HUDEP-2 (cell line): ENCODE measurements around the gene NRXN2.

Experiments used
- DNase-seq, 76 experiments: peaks; one replicate each; lab custom pipeline; 2025; ENCODE audit not compliant: unreplicated experiment in 76 of 76; lab: John Stamatoyannopoulos, UW

Gene NRXN2

DNA sequence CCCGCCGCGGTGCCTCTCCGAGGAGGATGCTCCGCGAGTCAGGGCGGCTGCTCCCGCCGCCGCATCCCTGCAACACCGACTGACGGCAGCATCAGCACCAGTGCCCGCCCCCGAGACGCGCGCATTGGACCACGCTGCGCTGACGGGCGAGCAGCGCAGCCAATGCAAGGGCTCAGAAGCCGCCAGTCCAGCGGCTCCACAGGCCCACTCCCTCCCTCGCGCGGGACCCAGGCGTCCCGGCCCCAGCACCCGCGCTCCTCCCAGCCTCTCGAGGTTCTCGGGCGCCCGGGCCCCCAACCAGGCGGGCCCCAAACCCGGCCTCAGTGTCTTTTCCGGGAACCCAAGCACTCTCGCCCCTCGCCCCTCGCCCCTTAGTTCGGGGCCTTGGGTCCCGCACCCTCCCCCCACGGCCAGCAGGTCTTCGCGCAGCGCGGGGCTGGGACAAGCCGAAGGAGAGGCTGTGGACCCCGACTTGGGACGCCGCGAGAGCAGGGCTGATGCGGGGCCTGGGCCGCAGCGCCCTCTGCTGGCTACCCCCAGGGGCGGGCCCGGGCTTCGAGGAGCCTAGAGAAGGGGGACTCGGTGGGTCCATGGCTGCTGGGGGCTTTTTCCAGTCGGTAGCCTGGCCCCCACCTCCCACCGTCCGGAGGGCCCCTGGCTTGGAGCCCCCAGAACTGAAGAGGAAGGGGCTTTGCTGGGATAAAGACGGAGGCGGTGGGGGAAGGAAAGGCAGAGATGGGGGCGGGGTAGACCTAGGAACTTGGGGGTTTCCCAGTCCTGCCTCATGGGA is at the start of gene NRXN2:
TSS of gene NRXN2 (minus strand) at position 81 of the 790 bp plus-strand sequence. CDS start 9,498 bp downstream, outside the sequence.
- peak in 57 of 76 experiments; percentile 8 to 67 (median 42) for DNase-seq

DNA sequence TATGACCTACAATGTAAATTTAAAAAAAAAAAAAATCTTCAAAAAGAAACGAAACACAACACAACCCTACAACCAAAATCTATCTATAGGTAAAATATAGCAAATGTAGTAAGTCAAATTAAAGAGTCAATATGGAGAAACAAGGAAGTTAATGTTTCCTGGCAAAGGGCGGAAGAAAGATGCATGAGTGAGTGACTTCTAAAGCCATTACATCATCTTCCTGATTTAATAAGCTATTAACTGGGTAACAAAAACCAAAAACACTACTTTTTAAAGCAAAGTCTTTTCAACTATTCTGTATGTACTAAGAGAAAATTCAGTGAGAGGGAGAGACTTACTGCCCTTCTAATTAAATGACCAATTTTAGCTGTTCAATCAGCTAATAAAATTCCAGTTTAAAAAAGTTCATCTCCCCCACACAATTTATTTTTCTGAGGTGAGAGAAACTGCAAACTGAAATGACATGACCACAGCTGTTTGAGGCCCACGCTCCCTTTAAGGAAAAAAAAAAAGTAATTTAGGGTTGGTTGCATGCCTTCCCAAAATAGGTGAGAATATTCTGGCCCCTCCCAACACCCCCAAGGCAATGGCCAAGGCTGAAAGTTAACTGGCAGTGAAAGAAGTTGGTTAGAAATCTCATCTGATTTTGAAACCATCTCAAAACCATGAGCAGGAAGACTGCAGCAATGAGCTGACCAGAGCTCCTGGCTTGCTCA is 49.5 kb upstream of the NRXN2 start:
- no peak for DNase-seq

DNA sequence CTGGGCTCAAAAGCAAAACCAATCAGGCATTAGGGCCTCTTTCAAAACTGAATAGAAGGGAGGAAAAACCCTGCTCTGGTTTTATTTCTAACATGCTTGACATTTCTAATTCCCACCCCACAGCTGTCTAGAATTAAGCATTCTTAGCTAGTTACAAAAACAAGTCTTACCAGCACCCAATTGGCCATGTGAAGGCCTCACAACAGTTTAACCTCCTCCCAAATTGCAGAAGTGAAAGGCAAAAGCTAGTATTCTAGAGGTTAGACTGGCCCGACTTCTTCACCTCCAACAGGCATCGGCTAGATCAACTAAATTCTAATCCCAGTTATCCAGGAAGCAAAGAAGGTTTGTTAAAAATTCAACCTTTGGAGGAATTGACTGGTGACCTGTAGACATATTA is 48.9 kb upstream of the NRXN2 start:
- no peak for DNase-seq

DNA sequence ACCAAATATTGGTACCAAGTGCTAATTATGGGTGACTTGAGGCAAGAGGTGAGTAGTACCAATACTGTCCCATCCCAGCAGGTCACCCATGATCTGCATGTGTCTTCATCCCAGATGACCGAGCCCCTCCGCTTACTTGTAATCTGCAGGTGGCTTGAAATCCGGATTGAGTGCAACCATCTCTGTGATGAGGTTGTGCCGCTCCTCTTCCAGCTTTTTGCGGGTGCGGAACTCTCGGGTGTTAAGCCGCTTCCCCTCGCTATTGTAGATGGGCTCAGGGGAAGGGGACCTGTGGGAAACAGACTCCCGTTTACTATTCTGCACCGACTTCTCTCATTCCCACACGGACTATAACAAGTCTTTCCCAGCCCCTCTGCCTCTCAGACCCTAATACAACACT is 47.1 kb upstream of the NRXN2 start:
- DNase-seq, result no peak

DNA sequence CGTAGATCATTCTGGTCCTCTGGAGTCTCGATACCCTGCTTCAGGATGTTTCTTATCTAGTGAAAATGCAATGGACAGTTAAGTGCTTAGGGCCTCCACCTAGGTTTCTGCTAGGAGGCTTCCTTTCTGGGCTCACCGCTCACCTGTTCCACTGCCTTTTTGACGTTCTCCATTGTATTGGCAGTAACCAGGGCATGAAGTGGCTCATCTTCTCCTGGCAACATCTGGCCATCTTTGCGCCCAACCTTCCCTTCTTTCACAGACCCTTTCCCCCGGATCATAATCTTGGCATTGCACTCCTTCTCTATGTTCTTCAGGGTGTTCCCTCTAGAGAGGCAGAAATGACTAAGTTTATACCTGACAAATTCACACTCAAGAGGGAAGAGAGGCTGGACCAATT is 46.3 kb upstream of the NRXN2 start:
- DNase-seq, result no peak

DNA sequence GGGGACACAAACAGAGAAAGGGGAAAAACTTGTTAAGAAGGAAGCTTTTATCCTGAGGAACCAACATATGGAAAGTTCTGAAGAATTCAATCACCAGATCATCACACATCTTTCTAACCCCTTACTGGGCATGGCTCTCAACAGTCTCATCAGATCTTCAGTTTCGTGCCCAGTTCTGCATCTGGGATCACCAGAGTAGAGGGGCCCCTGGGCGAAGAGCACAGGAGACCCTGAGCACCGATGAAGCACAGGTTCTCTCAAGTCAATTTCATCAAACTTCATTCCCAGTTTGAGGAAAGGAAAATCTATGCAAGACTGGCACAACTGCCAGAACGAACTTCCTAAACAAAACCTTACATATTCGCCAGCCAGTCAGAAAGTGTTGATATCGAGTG is 45.3 kb upstream of the NRXN2 start:
- no peak for DNase-seq

DNA sequence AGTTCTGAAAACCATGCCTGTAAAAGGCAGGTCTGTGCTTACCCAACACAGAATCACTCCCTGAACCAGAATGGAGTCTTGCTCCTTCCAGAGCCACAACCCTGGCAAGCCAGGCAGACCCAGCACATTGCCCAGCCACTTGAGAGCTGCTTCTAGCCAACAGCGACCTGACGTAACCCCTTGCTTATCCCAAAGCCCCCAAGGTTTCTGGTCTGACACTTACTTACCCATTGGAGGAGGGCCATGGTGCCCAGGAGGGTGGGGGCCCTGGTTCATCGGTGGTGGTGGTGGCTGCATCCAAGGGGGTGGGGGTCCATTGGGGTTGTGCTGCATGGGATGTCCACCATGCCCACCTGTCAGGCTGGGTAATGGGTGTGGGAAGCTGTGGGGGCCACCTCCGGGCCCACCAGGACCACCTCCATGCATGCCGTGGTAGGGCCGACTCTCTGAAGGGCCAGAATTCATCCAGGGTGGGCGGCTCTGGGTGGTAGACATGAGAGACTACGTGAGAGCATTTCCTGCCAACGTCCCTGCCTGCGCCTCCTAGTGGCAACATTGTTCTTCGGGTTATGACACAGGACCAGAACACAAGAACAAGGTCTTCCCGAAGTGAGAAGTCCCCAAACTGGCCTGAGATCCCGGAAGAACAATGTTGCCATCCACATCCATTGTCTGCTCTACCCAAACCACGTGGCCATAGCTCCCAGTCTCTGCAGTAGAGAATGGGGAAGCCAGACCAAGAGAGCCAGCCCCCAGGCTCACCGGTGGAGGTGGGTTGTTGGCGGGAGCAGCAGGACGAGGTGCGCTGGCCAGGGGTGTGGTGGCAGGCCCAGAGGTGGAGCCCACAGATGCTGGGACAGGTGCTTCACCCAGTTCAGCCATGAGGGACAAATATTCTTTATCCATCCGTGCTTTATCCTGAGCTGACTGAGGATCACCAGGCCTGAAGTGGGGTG is 44.6 kb upstream of the NRXN2 start:
- peak in 54 of 76 experiments; percentile 8 to 73 (median 48) for DNase-seq

DNA sequence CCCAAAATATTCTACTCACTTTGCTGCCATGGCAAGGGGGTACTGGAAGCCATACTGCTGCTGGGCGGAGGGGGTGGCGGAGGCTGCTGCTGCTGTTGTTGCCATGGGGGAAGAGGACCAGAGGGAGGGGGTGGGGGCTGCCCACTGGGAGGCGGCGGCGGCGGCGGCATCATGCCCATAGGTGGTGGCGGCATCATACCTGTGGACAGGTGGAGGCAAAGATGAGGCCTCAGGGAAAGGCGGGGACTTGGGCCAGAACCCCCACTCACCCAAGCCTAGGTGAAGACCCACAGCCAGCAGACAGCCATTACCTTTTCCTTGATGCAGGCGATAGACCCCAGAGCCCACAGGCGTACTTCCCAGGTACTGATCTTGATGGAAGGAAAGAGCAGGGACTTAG is 43.9 kb upstream of the NRXN2 start:
- no peak for DNase-seq

DNA sequence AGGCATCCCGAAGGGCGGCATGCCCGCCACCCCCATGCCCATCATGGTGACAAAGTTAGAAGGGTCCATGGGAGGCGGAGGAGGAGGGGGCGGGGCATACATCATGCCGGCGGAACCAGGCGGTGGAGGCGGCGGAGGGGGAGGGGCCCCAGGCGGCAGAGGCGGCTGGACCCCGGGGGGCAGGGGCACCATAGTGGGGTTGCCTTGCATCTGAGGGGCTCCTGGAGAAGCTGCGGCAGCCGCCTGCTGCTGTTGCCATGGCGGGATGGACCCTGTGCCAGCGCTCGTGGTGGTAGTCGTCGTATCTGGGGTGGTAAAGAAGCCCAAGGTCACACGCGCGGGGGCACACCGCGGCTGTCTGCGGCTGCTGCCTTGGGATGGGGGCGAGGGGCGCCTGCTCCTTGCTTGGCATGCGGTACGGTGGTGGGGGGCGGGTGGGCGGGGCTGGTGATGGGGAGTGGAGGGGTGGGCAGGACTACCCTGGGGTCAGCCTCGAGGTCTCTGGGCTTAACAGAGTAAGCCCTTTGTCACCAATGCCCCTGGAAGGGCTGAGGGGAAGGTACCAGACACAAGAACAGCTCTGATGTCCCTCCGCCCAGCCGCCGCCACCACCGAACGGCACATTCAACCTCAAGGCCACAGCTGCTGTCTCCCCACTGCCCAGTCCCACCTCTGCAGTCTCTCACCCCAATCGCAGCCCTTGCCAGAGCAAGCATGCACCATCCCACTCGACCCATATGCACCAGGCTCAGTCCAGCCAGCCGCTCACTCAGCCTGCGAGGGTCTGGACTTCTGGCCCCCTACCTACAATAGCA is 43.1 kb upstream of the NRXN2 start:
- DNase-seq, result no peak

DNA sequence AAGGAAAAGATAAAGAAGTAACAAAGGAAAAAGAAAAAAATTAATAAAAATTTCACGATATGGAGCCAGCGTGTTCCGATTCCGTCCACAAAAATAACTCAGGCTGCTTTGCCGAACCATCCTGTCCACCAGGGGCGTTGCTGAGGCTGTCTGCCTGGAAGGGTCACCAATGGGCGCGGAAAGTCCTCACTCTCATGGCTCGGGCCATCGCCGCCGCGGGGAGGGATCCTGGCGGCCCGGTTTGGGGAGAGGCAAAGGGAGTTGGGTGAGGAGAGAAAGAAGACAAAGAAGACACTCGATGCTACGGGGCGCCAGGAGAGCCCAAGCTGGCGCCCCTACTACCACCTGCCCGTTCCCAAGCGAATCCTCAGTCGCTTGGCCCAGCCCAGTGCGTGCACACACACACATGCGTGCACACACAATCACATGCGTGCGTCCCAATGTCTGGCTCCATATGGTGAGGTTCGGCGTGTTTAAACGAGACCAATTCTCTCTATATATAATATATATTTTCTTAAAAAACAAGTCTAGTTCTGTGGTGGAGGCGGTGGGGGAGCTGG is 42.4 kb upstream of the NRXN2 start:
- DNase-seq, result no peak

DNA sequence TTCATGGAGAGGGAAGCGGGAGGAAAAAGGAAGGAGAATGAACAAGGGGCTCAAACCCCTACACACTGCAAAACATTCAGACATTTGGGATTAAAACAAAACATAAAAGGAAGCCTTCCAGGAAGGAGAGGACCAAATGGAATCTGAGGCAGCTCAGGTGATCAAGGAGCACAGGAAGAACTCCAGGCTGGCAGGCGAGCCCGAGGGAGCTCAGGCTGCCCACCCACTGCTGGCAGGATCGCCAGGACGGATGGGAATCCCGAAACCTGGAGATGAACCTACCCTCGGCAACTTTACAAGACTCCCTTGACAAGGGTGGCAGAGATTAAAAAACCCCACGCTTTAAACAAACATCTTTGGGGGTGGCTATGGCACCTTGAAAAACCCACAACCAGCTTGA is 41.8 kb upstream of the NRXN2 start:
- no peak for DNase-seq

DNA sequence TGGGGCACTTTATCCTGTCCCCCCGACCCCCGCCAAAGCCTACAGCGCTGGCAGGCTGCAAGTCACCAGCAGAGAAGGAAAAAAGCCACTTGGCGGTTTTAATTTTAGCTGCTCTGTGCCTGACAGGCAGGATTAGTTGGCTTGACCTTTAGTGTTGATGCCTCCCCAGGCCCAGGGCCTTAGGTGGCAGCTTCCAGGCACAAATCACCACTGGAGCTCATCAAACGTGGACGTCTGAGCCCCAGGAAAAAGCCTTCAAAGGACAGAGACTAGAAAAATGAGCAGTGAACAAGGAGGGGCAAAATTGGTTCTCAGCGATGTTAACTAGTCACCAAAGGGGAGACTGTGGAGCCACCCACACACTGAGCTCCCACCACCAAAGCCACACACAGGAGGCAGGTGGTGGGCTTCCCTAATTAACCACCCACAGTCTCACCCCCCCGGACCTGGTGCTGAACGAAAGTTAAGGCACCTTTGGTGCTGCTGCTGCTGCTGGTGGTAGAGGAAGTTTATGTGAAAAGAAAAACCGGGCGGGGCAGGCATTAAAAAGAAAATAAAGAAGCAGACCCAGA is 41.1 kb upstream of the NRXN2 start:
- no peak for DNase-seq

DNA sequence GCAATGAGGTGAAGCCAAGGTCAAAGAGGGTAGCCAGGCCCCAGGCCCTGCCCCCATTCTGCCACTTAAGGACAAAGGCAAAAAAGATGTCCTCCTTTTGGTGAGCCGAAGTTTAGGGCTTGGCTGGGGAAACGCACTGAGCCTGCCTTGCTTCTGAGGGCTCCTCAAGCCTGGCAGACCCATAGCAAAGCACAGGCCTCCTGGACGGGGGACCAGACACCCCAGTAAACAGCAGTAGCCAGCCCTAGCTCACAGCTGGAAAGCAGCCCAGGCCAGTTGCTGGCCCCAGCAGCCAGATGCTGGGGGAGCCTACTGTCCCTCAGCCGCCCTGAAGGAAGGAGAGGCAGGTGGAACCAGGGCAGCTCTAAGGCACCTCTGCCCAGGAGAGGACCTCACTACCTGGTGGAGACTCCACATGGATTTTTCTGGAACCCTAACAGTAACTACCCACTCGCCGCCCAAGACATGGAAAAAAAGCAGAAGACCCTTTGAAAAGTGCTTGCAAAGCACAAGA is 40.6 kb upstream of the NRXN2 start:
- no peak for DNase-seq

DNA sequence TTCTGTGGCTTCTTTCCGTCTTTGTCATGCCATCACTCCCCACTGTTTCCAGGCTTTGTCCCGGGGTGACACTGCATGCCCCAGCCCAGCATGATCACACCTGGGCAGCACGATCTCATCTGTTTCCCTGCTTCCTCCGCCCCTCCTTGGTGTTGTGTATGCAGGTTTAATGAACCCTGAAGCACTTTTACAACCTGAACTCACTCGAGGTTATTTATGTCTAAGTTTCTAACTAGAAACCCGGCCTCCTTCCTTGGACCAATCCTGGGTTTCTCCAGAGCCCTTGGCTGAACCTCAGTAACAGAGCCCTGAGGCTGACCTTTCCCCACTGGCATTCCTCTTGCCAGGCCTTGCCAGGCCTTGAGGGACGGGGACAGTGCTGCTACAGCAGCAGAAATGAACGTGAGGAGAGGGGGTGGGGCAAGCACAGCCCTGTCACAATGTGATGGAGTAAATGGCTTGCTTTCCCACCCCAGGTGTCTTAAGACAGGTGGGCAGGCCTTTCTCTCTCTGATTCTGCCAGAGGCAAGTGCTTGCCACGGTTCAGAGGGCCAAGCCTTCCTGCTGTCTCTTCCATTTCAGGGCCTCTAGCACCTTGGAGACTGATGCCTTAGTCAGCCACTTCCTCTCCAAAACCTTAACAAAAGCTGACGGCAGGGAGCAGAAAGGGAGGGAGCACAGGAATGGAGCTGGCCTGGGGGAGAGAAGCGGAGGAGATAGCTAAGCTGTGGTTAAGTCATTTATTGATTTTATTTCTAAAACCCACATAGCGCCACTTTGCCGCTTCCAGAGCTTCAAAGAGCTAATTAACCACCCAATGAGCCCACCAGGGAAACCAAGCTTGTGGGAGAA is 39.9 kb upstream of the NRXN2 start:
- DNase-seq, result no peak

DNA sequence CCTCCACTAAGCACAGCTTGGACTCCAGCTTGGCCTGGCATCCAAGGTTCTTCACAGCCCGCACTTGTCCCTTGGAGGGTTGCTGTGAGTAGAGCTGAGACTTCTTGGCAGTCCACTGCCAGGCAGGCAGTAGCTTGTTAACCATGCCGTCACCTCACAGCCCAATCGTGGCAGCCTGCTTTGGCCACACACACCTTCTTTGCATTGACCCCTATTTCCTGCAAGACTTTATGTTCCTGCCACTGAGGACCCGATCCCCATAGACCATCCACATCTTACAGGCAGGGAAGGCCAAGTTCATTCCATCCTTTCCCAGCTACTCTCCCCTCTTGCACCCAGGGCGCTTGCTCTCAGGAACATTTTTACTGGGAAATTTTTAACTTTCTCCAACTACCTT is 39.3 kb upstream of the NRXN2 start:
- no peak for DNase-seq

DNA sequence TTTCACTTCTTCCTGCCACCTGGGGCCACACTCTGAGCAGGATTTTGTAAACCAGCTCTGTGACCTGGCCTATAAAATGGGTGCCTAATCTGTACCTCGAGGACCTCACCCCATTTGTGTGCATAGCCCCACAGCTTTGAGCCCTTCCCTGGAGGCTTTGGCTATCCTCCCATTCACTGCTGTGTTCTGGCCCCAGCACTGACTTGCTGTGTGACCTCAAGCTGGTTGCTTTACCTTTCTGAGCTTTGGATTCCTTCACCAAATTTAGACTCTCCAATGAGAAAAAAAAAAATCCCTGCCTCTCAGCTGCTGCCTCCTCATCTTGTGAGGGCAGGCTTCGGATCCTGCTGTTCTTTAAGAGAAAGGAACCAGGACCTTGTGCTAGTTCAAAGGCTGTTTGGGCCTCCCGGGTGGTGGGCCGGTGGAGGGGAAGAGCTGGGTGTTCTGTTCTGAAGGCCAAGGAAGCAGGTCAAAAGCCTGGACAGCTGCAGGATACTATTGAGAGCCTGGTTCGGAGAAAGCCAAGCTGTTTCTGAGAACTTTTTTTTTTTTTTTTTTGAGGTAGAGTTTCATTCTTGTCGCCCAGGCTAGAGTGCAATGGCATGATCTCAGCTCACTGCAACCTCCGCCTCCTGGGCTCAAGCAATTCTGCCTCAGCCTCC is 37.9 kb upstream of the NRXN2 start:
- no peak for DNase-seq

DNA sequence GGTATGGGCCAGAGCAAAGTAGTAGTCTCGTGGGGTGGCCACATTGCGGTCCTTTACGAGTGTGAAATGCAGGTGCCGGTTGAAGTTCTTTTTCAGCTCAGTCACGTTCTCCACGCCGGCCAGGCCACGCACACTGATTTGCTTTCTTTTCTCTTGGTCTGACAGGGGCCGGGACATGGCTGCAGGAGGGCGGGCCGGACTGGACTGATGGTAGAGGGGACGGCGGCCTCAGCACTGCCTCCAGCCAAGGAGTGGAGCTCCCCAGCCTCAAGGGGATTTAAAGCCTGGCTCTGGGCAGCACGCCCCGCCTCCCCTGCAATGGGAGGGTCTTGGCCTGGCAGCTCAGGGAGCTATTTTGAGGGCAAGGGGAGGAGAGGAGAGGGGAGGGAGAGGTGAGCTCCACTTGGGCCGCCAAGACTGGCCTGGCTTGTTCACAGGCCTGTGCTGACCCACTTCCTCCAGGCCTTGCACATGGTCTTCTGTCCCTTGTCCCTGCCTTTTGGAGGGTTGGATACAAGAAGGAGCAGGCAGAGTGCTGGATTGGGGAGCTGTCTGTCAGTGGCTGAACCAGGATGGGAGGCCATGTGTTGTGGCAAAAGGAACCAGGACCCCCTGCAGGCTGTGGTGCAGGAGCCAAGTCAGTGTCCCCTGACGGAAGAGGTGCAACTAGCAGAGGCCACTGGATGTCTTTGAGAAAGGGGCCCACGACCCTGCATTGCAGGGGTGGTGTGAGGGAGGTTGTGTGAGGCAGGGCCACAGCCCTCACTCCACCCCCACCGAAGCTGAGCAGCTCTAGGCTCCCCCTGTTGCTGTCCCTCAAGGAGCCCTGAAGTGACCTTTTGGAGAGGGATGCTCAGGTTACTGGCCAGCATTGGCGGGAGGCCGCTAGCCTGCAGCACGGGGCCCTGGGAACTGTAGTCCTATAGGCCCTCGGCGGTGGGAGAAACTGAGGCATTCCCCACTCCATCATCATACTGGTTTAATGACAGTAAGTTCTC is 37.0 kb upstream of the NRXN2 start, which contains the start of gene PYGM:
TSS of gene PYGM (minus strand) at position 253 of the 998 bp plus-strand sequence. CDS start at position 177, 76 bp downstream.
- no peak for DNase-seq
